Measurements from ENCODE around the gene TRIM65.

DNA sequence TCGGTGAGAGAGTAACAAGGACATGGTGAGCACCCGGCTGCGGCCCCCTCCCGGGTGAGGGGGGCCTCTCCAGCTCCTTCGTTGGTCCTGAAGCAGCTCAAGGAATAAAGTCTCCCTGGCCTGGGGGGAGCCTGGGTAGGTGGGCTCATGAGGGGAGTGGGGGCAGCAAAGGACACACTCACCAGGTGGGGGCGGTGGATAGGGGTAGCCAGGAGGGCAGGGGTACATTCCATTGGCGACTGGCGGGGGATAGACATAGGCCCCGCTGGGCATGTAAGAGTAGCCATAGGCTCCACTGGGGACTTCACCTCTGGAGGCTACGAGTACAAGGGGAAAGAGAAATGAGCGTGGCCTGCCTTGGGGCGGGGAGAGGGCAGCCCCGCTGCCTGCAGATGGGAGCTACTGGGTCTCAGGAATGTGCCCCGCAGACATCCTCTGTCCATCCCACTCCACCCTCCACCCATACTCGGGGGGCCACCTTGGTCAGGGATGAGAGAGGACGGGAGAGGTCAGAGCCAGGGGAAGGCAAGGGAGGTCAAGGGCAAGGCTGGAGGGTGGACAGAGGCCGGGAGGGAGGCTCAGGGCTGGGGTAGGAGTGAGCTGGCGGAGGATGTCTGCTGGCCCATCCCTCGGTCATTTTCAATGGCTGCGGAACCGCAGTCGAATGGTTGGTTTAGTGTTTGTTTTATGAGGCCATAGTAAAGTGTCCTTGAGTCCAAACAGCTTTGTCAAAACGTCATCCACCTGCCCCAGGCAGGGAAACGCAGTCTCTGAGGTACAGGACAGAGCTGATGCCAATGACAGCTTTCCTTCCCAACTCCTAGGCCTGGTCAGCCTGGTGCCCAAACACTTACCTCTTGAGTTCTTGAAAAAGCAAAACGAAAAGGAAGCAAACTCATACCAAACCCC, 48.9 kb downstream of the TRIM65 start:
- TF ChIP-seq CTCF (conservative IDR thresholded peaks at IDR 0.05; ENCODE audit: low read depth in 2 of 2) (no peak), EZH2 (IDR thresholded peaks at IDR 0.05; ENCODE audit: low read depth, unreplicated experiment) (no peak), POLR2AphosphoS5 (IDR thresholded peaks at IDR 0.05; ENCODE audit: low read depth) (no peak)
